Keratinocyte (primary cell): ENCODE data around the gene CKM.

ENCODE experiments used
- CTCF ChIP-seq, 3 experiments: IDR thresholded peaks in 1 of 3; conservative IDR thresholded peaks in 1 of 3; optimal IDR thresholded peaks in 1 of 3; 2 replicates in 2 of 3; 3 replicates in 1 of 3; pipeline versions ENCODE3 to v1.5.1; 2011; ENCODE audit warnings: low read length in 3 of 3, mild to moderate bottlenecking in 3 of 3, moderate library complexity in 2 of 3, control low read depth in 1 of 3, inconsistent platforms in 1 of 3; ENCODE audit not compliant: insufficient read depth in 2 of 3; ENCODE audit errors: extremely low read depth in 1 of 3
- EZH2 ChIP-seq: IDR thresholded peaks from one replicate; pipeline ENCODE4 v1.6.1; 2012; ENCODE audit warnings: inconsistent platforms, mild to moderate bottlenecking, low read length, moderate library complexity

- TF ChIP-seq CTCF (optimal IDR thresholded peaks at IDR 0.05 in 1 of 3, IDR thresholded peaks at IDR 0.05 in 1 of 3, conservative IDR thresholded peaks at IDR 0.05 in 1 of 3; ENCODE audit: extremely low read depth in 1 of 3, insufficient read depth in 2 of 3, low read length in 3 of 3) (no peak), EZH2 (no peak)
These were observed 827 bp downstream of the CKM start for GRCh38 chr19:45321848-45322247.
